Measurements from ENCODE around the gene KIF3A.

The KIF3A gene

GRCh38 chr5:132686193-132686592 lies 51.2 kb downstream of the KIF3A start:
- Histone ChIP-seq H3K4me1 (ENCODE audit: control insufficient read depth, insufficient read depth, low read length, poor library complexity, severe bottlenecking) (no peaks in the 10 kb centered on the region), H3K36me3 (ENCODE audit: control insufficient read depth, insufficient read depth, low read length) (no peaks in the 10 kb centered on the region), H3K27ac (ENCODE audit: low read depth, low read length, severe bottlenecking) (no peak overlapping the region), H3K9me3 (ENCODE audit: control insufficient read depth, low read length) (no peaks in the 10 kb centered on the region), H3K4me3 (ENCODE audit: extremely low read depth, insufficient read depth, low read length, poor library complexity, severe bottlenecking) (no peak overlapping the region)
- 92 to 97% methylated on average over 1 to 3 of the region's 3 CpGs for WGBS, 2 experiments (ENCODE audit: insufficient coverage in 2 of 2)

GRCh38 chr5:132684922-132685720 lies 52.2 kb downstream of the KIF3A start:
- no peaks in the 10 kb centered on the region for H3K36me3 ChIP-seq (ENCODE audit: control insufficient read depth, insufficient read depth, low read length)
- no peaks in the 10 kb centered on the region for H3K9me3 ChIP-seq (ENCODE audit: control insufficient read depth, low read length)
- 95 to 98% methylated on average over 7 to 10 of the region's 12 CpGs for WGBS, 2 experiments (ENCODE audit: insufficient coverage in 2 of 2)
- H3K4me1 ChIP-seq (ENCODE audit: control insufficient read depth, insufficient read depth, low read length, poor library complexity, severe bottlenecking): peaks cover 2% of the 10 kb centered on the region
- no peak overlapping the region for H3K27ac ChIP-seq (ENCODE audit: low read depth, low read length, severe bottlenecking)
- no peak overlapping the region for H3K4me3 ChIP-seq (ENCODE audit: extremely low read depth, insufficient read depth, low read length, poor library complexity, severe bottlenecking)

GRCh38 chr5:132684491-132684890 lies 52.9 kb downstream of the KIF3A start:
- 100% methylated on average over 2 to 4 of the region's 6 CpGs for WGBS, 2 experiments (ENCODE audit: insufficient coverage in 2 of 2)

GRCh38 chr5:132681983-132682382 lies 55.4 kb downstream of the KIF3A start:
- no peaks in the 10 kb centered on the region for H3K9me3 ChIP-seq (ENCODE audit: control insufficient read depth, low read length)
- 90 to 100% methylated on average over 2 of the region's 4 CpGs for WGBS, 2 experiments (ENCODE audit: insufficient coverage in 2 of 2)

More at GRCh38 chr5:132684491-132684890, 52.9 kb downstream of the KIF3A start:
- H3K4me1 ChIP-seq (ENCODE audit: control insufficient read depth, insufficient read depth, low read length, poor library complexity, severe bottlenecking): peaks cover 7% of the 10 kb centered on the region
- no peak overlapping the region for H3K4me3 ChIP-seq (ENCODE audit: extremely low read depth, insufficient read depth, low read length, poor library complexity, severe bottlenecking)
- no peak overlapping the region for H3K27ac ChIP-seq (ENCODE audit: low read depth, low read length, severe bottlenecking)
- no peaks in the 10 kb centered on the region for H3K9me3 ChIP-seq (ENCODE audit: control insufficient read depth, low read length)
- no peaks in the 10 kb centered on the region for H3K36me3 ChIP-seq (ENCODE audit: control insufficient read depth, insufficient read depth, low read length)

GRCh38 chr5:132681476-132681831 lies 55.9 kb downstream of the KIF3A start:
- 92% methylated on average over 2 of the region's 2 CpGs; no CpG with 5 or more reads in 1 of the 2 experiments for WGBS, 2 experiments (ENCODE audit: insufficient coverage in 2 of 2)
- Histone ChIP-seq H3K27ac (ENCODE audit: low read depth, low read length, severe bottlenecking) (no peak overlapping the region), H3K4me1 (ENCODE audit: control insufficient read depth, insufficient read depth, low read length, poor library complexity, severe bottlenecking) (peaks cover 23% of the 10 kb centered on the region), H3K9me3 (ENCODE audit: control insufficient read depth, low read length) (no peaks in the 10 kb centered on the region), H3K4me3 (ENCODE audit: extremely low read depth, insufficient read depth, low read length, poor library complexity, severe bottlenecking) (no peak overlapping the region), H3K36me3 (ENCODE audit: control insufficient read depth, insufficient read depth, low read length) (no peaks in the 10 kb centered on the region)

More at GRCh38 chr5:132681983-132682382, 55.4 kb downstream of the KIF3A start:
- peaks cover 18% of the 10 kb centered on the region for H3K4me1 ChIP-seq (ENCODE audit: control insufficient read depth, insufficient read depth, low read length, poor library complexity, severe bottlenecking)
- H3K4me3 ChIP-seq (ENCODE audit: extremely low read depth, insufficient read depth, low read length, poor library complexity, severe bottlenecking): no peak overlapping the region
- H3K36me3 ChIP-seq (ENCODE audit: control insufficient read depth, insufficient read depth, low read length): no peaks in the 10 kb centered on the region
- no peak overlapping the region for H3K27ac ChIP-seq (ENCODE audit: low read depth, low read length, severe bottlenecking)

- Histone ChIP-seq H3K4me3 (ENCODE audit: extremely low read depth, insufficient read depth, low read length, poor library complexity, severe bottlenecking) (no peak overlapping the region), H3K36me3 (ENCODE audit: control insufficient read depth, insufficient read depth, low read length) (no peaks in the 10 kb centered on the region), H3K27ac (ENCODE audit: low read depth, low read length, severe bottlenecking) (no peak overlapping the region), H3K9me3 (ENCODE audit: control insufficient read depth, low read length) (no peaks in the 10 kb centered on the region), H3K4me1 (ENCODE audit: control insufficient read depth, insufficient read depth, low read length, poor library complexity, severe bottlenecking) (peaks cover 25% of the 10 kb centered on the region)
- 82 to 89% methylated on average over 7 to 8 of the region's 8 CpGs for WGBS, 2 experiments (ENCODE audit: insufficient coverage in 2 of 2)
Observed at GRCh38 chr5:132680780-132681475, 56.4 kb downstream of the KIF3A start.

- WGBS, 2 experiments (ENCODE audit: insufficient coverage in 2 of 2): 92 to 97% methylated on average over 8 of the region's 15 CpGs
- Histone ChIP-seq H3K9me3 (ENCODE audit: control insufficient read depth, low read length) (no peaks in the 10 kb centered on the region), H3K36me3 (ENCODE audit: control insufficient read depth, insufficient read depth, low read length) (no peaks in the 10 kb centered on the region), H3K27ac (ENCODE audit: low read depth, low read length, severe bottlenecking) (no peak overlapping the region), H3K4me1 (ENCODE audit: control insufficient read depth, insufficient read depth, low read length, poor library complexity, severe bottlenecking) (peaks cover 25% of the 10 kb centered on the region), H3K4me3 (ENCODE audit: extremely low read depth, insufficient read depth, low read length, poor library complexity, severe bottlenecking) (no peak overlapping the region)
Observed at GRCh38 chr5:132679717-132680380, 57.5 kb downstream of the KIF3A start.

- WGBS, 2 experiments (ENCODE audit: insufficient coverage in 2 of 2): 95 to 98% methylated on average over 6 to 7 of the region's 7 CpGs
- H3K4me1 ChIP-seq (ENCODE audit: control insufficient read depth, insufficient read depth, low read length, poor library complexity, severe bottlenecking): peaks cover 25% of the 10 kb centered on the region
- no peak overlapping the region for H3K4me3 ChIP-seq (ENCODE audit: extremely low read depth, insufficient read depth, low read length, poor library complexity, severe bottlenecking)
- no peaks in the 10 kb centered on the region for H3K36me3 ChIP-seq (ENCODE audit: control insufficient read depth, insufficient read depth, low read length)
- H3K27ac ChIP-seq (ENCODE audit: low read depth, low read length, severe bottlenecking): no peak overlapping the region
- no peaks in the 10 kb centered on the region for H3K9me3 ChIP-seq (ENCODE audit: control insufficient read depth, low read length)
Observed at GRCh38 chr5:132679166-132679565, 58.2 kb downstream of the KIF3A start.

GRCh38 chr5:132678735-132679134 lies 58.6 kb downstream of the KIF3A start:
- no peak overlapping the region for H3K27ac ChIP-seq (ENCODE audit: low read depth, low read length, severe bottlenecking)
- 86 to 92% methylated on average over 1 of the region's 1 CpG for WGBS, 2 experiments (ENCODE audit: insufficient coverage in 2 of 2)
- H3K4me3 ChIP-seq (ENCODE audit: extremely low read depth, insufficient read depth, low read length, poor library complexity, severe bottlenecking): no peak overlapping the region
- H3K36me3 ChIP-seq (ENCODE audit: control insufficient read depth, insufficient read depth, low read length): no peaks in the 10 kb centered on the region
- no peaks in the 10 kb centered on the region for H3K9me3 ChIP-seq (ENCODE audit: control insufficient read depth, low read length)
- peaks cover 25% of the 10 kb centered on the region for H3K4me1 ChIP-seq (ENCODE audit: control insufficient read depth, insufficient read depth, low read length, poor library complexity, severe bottlenecking)

- 86 to 88% methylated on average over 8 to 11 of the region's 15 CpGs for whole genome bisulfite sequencing, 2 experiments (ENCODE audit: insufficient coverage in 2 of 2)
- H3K9me3 ChIP-seq (ENCODE audit: control insufficient read depth, low read length): no peaks in the 10 kb centered on the region
Observed at GRCh38 chr5:132677682-132678400, 59.5 kb downstream of the KIF3A start.

More at GRCh38 chr5:132677682-132678400, 59.5 kb downstream of the KIF3A start:
- Histone ChIP-seq H3K27ac (ENCODE audit: low read depth, low read length, severe bottlenecking) (no peak overlapping the region), H3K4me1 (ENCODE audit: control insufficient read depth, insufficient read depth, low read length, poor library complexity, severe bottlenecking) (peaks cover 25% of the 10 kb centered on the region), H3K4me3 (ENCODE audit: extremely low read depth, insufficient read depth, low read length, poor library complexity, severe bottlenecking) (no peak overlapping the region), H3K36me3 (ENCODE audit: control insufficient read depth, insufficient read depth, low read length) (no peaks in the 10 kb centered on the region)
